ENCODE results near the gene SIK1.
"Not testable (repeated sequence)": the region's sequence is repeated elsewhere in the genome, so short reads cannot be mapped to it uniquely, and the experiment has no call there.

- TF ChIP-seq EZH2 (IDR thresholded peaks at IDR 0.05); FOXP2 (optimal IDR thresholded peaks at IDR 0.05; ENCODE audit: control extremely low read depth, extremely low read length, insufficient read depth); POLR2AphosphoS5 (IDR thresholded peaks at IDR 0.05; ENCODE audit: borderline replicate concordance, low read depth, low read length): not testable (repeated sequence)
Measured at GRCh38 chr21:43469719-43470458, 43.0 kb upstream of the SIK1 start.

Data from SK-N-MC (cell line).